ENCODE results near the gene ABCB6.

DNA sequence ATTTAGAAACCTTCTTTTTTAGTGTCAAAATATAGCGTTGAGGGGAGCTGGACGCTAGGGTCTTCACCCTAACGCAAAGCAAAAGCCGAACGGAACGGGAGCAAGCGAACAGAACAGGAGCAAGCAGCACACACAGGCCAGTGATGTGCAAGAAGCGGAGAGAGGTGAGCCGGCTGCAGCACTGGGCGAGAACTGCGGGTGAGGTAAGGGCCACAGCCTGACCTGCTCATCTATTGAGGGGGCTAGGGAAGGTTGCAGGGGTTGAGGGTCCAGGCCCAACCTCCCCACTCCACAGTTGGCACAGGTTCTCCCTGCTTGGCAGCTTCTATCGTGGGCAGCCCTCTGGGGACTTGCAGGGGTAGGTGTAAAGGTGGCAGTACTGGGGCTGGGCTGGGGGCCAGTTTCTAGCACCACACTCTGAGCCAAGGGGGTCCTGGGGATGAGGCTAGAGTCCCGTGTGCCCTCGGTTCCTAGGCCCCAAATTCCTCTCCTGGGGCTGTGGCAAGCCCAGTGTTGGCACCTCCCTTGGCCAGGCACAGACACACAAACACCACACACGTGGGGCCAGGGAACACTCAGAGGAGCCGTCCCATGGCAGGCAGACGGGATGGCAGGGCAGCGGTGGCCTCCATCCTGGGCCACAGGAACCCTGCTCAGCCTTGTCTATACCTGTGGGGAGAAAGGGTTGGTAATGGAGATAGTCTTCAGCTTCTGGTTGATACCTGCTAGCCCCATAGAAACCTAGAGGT lies 1.2 kb upstream of the ABCB6 start:
- TF ChIP-seq ZNF558 (tag by site-specific recombination; IDR thresholded peaks at IDR 0.05) = no peak
- TF ChIP-seq, protein P1, sequence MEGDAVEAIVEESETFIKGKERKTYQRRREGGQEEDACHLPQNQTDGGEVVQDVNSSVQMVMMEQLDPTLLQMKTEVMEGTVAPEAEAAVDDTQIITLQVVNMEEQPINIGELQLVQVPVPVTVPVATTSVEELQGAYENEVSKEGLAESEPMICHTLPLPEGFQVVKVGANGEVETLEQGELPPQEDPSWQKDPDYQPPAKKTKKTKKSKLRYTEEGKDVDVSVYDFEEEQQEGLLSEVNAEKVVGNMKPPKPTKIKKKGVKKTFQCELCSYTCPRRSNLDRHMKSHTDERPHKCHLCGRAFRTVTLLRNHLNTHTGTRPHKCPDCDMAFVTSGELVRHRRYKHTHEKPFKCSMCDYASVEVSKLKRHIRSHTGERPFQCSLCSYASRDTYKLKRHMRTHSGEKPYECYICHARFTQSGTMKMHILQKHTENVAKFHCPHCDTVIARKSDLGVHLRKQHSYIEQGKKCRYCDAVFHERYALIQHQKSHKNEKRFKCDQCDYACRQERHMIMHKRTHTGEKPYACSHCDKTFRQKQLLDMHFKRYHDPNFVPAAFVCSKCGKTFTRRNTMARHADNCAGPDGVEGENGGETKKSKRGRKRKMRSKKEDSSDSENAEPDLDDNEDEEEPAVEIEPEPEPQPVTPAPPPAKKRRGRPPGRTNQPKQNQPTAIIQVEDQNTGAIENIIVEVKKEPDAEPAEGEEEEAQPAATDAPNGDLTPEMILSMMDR (tag by site-specific recombination; IDR thresholded peaks at IDR 0.05) = no peak
- TF ChIP-seq ZSCAN30 (tag by site-specific recombination; IDR thresholded peaks at IDR 0.05) = no peak
- TF ChIP-seq ZNF654 (tag by site-specific recombination; IDR thresholded peaks at IDR 0.05; ENCODE audit: low read depth) = no peak
- no peak for TF ChIP-seq PRDM1 (tag by site-specific recombination; IDR thresholded peaks at IDR 0.05)
